DMS114 treated with DMSO at 0.1 percent for 48 hours (cell line): ENCODE measurements around the gene MCM6.
A peak's percentile ranks its signal among the peaks of the same experiment; 100 is the strongest.
"Not testable (repeated sequence)": the region's sequence is repeated elsewhere in the genome, so short reads cannot be mapped to it uniquely, and the experiment has no call there.

Source experiments
- DNase-seq: peaks from one replicate; lab custom pipeline; 2025; ENCODE audit not compliant: unreplicated experiment; lab: John Stamatoyannopoulos, UW

Gene MCM6

DNA sequence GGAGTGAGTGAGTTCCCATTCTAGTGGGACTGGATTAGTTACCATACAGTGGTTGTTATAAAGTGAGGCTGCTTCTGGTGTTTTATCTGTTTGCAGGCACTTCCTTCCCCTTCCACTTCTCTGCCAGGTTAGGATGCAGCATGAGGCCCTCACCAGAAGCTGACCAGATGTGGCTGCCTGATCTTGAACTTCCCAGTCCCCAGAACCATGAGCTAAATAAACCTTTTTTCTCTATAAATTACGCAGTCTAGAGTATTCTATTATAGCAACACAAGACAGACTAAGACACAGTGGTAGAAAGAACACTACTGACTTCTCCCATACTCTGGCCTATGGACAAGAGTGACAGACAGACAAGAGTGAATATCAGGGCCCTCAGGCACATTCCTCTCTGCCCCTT lies 53.4 kb downstream of the MCM6 start:
- no peak for DNase-seq

DNA sequence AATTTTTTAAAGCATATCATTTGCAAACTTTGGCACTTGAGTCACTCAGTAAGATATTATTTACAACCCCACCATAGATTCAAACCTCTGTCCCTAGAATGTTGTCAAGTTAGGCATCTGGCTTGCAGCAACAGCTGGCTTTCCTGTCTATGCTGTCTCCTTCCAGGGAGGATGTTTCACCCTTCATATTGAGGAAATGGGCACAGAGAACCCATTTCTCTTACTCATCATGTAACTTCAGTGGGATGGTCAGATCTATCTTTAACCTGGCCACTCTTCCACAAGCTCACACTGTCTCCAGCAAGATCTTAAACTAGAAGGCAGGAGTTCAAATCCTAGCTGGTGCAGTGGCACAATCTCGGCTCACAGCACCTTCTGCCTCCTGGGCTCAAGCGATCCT lies 55.1 kb downstream of the MCM6 start:
- no peak for DNase-seq

DNA sequence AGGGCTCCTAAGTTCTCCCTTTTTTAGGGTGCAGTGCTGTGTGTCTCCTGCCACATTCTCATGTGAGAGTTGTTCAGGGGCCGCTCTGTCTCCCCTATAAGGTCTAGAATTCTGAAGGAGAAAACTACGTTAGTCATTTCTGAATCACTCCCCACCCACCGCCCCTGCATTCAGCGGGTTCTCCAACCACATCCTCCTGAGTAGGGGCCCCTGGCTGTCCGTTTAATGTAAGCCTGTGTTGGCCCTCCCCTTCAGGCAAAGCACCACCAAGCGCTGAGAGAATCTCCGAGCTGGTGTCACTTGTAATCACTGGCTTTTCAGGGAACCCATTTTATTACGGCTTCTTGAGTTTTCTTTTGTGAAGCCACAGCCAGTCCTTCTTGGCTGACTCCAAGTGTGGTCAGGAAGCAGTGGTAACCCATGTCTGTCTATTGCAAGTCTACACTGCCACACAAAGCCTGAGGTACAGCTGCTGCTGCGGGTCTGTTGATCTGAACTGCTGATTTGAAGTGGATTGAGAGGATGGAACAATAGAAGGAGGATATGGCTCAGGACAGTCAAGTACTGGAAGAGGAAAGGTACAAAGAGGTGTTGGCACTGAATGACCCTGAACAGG lies 56.1 kb downstream of the MCM6 start:
- no peak for DNase-seq

DNA sequence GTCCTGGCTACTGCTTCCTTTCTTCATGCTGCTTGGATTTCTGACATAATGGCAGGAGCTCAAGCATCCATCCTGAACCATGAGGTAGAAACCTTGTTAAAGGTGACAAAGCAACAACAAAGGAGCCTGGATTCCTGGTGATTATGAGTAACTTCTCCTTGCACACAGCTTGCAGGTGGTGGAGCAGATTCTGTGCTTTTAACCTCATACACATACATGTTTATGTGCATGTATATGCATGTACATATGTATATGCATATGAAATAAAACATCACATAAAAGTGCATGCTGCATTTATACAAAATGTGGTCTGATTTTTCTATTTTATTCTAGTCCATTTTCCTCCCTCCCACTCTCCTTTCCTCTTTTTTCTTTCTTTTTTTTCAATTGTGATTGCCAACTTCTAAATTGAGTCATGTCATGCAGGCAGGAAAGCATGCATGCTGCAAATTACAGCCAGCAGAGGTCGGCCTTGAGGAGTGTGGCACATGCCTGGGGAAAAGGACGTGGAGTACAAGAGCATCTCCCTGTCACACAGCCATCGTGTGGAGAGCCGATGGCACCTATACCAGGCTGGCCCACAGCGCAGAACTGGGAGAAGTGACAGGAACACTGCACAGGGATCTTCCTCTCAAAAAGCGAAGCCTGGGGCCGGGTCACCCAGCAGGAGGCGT lies 57.2 kb downstream of the MCM6 start:
- no peak for DNase-seq

DNA sequence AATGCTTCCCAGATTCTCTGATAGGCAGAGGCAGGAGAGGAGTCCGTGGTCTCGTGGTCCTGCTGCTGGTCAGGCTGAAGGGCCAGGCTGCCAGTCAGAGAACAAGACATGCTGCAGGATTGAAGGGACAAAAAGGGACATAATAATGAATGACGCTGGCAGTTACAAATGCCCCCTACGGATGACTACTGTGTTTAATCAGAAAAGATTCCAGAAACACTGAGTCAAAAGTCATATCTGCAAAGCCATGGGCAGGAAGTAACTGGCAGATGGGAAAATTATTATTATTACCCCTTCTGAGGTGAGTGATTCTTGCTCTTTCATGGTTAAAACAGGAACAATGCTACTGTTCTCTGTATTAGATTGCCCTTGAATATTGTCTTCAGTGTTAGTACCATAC lies 58.3 kb downstream of the MCM6 start:
- DNase-seq = no peak

DNA sequence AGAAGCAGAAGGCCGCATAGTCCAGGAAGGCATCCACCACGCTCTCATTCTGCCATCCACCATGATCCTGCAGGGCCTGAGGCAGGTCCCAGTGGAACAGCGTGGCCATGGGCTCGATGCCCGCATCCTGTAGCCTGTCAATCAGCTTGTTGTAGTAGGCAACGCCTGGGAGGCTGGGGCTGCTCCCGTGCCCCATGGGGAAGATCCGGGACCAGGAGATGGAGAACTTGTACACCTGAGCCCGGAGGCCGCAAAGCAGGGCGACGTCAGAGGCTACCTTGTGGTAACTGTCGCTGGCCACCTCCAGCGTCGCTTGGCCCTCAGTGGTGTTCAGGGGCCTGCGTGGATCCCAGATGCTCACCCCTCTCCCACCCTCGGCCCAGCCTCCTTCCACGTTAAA lies 58.8 kb downstream of the MCM6 start:
- no peak for DNase-seq

DNA sequence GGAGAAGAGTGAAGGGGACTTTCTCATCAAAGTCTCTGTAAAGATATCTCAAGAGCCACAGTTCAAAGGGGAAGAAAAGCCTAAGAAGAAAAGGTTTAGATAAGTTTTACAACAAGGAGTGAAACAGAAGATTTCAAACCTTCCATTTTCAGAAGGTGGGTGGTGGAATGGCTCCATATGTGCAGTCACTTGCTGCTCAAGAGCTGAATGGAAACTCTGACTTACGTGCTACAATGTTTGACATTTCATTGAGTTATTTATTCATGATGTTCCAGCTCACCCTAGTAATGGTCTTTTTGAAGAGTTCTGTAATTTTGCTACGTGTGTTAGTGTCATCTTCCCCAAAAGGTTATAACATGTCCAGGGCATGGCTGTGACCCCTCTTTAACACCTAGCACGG lies 61.0 kb downstream of the MCM6 start:
- DNase-seq = no peak

DNA sequence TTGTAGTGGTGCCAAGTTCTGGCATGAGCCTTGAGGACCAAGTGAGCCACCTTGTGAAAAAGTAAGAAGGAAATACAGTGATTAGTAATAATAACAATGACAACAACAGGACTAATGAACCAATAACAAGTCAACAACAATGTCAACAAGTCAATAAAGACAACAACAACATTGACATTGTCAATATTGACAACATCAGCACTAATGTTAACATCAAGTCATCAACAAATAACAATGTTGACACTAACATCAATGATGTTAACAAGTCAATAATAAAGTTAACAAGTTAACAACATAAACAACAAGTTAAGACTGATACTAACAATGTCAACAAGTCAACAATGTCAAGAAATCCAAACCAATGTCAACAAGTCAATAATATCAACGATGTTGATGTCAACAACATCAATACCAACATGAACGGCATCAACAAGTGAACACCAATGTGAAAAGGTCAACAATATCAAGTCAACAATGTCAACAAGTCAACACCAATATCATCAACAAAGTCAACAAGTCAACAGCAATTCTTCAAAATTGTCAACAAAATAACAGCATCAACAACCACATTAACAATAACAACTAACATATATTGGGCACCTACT lies 63.2 kb downstream of the MCM6 start:
- DNase-seq = no peak

DNA sequence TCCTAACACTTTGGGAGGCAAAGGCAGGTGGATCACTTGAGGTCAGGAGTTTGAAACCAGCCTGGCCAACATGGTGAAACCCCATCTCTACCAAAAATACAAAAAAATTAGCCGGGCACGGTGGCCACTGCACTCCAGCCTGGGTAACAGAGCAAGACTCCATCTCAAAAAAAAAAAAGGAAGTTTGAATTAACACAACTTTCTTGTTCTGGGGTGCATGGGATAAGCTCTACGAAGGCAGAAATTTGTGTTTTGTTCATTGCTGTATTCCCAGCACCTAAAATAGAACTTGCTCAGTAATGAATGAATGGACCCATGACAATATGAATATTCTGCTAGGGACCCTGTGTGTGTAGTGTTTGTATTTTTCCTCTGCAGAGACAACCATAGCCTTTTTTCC lies 68.4 kb downstream of the MCM6 start:
- DNase-seq = not testable (repeated sequence)

DNA sequence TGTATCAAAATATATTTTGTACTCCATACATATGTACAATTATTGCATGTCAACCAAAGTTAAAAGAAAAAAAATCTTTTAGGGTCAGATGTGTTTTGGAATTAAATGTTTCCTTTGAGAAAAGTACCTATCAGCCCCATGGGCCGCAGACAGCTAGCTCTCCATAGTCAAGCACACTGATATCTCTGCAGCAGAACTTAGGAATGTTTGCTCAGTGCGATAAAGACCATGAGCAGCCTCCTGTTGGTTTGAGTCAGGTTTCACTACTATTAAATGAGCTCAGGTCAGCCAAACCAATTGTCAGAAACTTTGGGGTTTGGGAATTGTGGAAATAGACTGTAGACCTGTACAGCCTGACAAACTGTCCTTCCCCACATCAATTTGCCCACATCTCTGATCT lies 73.0 kb downstream of the MCM6 start:
- no peak for DNase-seq

DNA sequence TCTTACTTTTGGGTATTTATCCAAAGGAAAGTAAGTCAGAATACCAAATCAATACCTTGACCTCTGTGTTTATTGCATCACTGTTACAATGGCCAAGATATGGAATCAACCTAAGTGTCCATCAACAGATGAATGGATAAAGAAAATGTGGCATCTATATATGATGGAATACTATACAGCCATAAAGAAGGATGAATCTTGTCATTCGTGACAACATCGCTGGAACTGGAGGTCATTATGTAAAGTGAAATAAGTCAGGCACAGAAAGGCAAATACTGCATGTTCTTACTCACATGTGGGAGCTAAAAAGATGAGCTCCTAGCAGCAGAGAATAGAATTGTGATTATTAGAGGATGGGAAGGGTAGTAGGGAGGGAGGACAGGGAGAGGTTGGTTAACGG lies 73.9 kb downstream of the MCM6 start:
- DNase-seq = no peak

DNA sequence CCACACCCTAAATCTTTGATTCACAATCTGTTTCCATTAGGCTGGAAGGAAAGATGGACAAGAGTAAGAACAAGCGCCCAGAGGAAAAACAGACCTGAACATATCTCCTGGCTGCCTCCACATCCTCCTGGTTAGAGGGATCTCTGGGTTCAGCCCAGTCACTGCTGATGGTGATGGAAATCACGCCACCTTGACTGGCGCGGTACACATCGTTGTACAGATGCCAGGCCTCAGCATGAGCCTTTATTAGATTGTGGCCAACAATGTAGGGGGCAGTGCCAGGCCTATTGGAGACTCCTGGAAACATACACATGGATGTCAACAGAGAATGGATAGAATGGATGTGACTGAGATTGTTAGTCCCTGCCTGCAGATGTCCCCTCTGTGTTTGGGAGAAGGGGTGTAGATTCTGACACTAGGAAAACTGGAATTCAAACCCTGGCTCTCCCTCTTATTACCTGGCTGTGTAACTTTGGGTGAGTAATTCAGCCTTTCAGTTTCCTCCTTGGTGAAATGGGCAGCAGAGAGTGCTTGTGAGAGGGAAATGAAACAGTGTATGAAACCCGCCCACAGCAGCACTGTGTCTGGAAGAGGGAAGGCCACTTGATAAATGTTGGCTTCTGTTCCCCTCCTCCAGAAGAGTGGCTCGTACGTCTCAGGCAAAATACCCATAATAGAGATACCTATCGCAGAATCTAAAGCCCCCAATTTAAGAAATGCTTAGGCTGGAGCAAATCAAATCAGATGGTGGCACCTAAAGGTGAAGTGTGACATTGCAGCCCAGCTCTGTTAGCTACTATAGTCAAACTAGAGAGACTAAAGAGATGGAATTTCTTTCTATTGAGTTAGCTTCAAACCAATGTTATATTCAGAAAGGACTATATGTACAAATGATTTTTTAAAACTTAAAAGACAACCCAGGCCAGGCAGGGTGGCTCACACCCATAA lies 75.5 kb downstream of the MCM6 start:
- no peak for DNase-seq

DNA sequence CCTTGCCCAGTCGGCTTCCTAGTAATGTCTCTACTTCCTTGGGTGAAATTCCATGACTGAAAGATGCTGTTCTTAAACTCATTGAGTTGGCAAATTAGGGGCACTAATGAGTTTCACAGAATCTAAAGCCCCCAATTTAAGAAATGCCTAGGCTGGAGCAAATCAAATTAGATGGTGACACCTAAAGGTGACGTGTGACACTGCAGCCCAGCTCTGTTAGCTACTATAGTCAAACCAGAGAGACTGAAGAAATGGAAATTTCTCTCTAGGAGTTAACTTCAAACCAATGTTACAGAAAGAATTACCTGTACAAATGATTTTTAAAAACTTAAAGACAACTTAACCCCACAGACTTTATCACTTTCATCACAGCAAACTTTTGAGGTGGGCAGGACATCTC lies 76.5 kb downstream of the MCM6 start:
- no peak for DNase-seq

DNA sequence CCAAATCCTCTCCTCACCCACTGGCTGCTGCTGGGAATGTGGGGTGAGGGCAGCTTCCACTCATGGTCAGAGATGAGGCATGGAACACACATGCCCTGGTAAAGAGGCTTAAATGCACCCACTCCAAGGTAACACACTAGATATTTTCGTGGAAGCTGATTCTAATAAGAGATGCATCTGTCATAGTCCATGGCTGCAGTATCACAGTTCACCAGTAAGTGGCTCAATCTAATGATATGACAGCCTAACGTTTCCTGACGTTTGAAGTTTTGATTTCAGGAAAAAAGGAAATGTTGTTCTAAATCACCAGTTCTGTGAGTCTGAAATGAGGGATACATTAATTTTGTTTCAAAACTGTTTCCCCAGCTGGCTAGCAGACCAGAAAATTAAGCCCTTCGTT lies 77.5 kb downstream of the MCM6 start:
- no peak for DNase-seq

DNA sequence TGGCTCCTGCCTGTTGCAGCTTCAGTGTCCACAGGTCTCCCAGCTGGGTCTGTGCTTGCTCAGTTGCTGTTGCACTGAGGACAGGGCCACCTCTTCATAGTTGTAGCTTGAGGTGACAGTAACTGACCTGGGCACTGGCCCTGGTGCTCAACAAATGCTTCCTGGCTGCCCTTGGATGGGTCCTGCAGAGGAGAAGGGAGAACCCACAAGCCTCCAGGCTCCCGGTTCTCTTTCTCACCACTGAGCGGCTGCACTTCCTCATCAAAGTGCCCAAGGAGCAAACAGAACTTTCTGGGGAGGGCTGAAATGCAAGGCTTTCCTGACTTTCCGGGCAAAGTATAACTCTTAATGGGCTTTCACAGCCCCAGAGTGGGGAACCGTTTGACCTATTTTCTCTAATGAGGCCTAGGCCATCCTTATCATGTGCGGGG lies 78.0 kb downstream of the MCM6 start:
- DNase-seq = no peak

DNA sequence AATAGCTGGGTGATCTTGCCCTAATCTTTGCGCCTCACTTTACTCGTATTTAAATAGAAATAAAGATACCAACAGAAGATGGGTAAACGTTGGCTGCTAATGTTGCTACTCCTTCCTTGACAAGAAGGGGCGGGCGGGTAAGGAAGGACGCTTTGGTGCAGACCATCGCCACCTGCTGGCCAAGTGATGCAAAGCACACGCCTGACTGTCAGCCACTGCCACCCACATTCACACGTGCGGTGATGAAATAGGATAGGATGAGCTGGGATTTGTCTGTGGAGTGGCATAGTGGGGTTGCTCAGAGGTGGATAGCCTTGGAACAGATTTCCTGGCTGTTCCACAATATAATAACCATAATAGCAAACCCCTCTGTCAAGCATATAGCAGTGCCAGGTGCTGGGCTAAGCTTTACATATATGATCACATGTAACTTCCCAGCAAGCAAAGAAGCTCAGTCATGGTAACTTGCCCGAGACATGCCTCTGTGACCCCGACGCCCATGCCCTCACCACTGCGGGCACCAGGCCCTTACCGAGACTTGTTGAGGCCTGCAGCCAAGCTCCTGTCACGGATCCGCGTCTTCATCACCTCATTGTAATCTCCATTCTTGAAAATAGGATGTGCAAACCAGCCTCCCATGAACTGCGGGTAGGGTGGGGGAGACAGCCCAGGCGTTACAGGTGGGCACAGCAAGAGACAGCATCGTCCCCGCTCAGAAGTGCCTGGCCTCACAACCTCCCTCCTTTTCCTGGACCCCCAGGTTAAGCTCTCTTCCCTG lies 78.6 kb downstream of the MCM6 start:
- peak; percentile 46 for DNase-seq

DNA sequence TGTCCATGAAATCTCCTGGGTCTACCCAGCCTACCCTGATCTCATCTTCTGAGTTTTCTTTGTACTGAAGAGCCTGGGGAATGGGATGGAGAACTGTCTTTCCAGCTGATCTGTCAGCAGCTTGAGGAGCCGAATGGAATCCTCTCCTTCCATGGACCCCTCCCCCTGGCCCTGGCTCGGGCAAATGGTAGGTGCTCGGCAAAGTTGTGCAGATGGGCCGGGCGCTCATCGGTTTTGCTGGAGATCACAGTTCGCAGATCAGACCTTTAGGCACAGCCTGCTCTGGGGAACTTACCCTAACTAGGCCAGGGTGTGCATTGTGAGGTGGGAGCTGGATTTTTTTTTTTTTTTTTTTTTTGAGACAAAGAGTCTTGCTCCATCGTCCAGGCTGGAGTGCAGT lies 79.6 kb downstream of the MCM6 start:
- no peak for DNase-seq

DNA sequence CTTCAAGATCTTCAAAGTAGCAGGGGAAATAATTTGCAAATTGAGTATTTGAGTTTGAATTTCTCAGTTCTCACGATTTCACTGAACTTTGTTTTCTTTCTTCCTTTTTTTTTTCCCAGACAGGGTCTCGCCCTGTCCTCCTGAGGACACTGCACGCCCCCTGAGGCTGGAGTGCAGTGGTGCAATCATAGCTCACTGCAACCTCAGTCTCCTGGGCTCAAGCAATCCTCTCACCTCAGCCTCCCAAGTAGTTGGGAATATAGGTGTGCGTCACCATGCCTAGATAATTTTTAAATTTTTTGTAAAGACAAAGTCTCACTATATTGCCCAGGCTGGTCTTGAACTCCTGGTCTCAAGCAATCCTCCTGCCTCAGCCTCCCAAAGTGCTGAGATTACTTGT lies 80.6 kb downstream of the MCM6 start:
- DNase-seq = not testable (repeated sequence)

DNA sequence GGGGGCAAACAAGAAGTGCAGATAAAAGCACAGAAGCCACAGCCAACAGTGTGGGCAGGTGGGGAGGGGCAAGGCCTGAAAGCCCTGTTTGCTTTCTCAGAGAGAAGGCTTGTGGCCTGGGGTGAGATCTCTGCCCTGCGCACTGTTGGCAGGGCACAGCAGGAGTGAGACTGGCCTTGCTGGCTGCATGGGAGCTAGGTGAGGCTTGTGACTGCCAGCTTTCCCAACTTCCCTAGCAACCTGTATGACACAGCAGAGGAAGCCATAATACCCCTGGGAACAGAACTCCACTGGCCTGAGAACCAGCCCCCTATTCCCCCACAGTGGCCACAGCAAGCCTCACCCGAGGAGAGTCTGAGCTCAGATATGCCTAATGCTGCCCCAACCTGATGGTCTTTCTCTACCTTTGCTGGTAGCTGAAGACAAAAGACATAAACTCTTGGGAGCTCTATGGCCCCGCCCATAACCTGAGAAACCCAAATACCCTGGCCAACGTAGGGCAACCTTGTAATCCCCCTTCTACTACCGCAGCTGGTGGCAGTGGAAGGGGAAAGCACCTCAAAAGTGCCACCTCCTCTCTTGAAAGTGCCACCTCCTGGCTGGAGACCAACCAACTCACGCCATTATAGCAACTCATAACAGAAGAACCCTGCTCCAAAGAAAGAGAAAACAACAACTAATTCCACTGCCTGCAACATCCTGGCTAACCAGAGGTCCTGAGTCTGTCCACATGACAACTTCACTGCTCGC lies 83.7 kb downstream of the MCM6 start:
- DNase-seq = no peak
